Peyer's patch (tissue), 4 donors: ENCODE measurements around the gene PNCK.

Source experiments
- CTCF ChIP-seq, 6 experiments: fragments of 450-650 bp in 4 of 6; fragments of 200-600 bp in 2 of 6; sonication (generic) in 1 of 6; IDR thresholded peaks; one replicate each; pipeline ENCODE4 v1.5.1; 2017 to 2019; ENCODE audit warnings: antibody characterized with exemption in 6 of 6, mild to moderate bottlenecking in 3 of 6, moderate library complexity in 1 of 6
- POLR2A ChIP-seq, 2 donors: fragments of 450-650 bp; IDR thresholded peaks; one replicate each; pipeline ENCODE4 v1.5.1; 2017; ENCODE audit warnings: antibody characterized with exemption in 2 of 2, mild to moderate bottlenecking in 2 of 2, moderate library complexity in 2 of 2

- no peak for TF ChIP-seq CTCF (IDR thresholded peaks at IDR 0.05)
- no peak for TF ChIP-seq POLR2A (IDR thresholded peaks at IDR 0.05)
These were observed 45.6 kb upstream of the PNCK start for GRCh38 chrX:153719238-153719637.
